ENCODE results near the gene SPATA1.

Gene SPATA1

GRCh38 chr1:84611091-84611490, 104.9 kb downstream of the SPATA1 start:
- Histone ChIP-seq H3K9me3 (ENCODE audit: control insufficient read depth, low read length) (no peaks in the 10 kb centered on the region), H3K27ac (no peak overlapping the region), H3K27me3 (ENCODE audit: control insufficient read depth, insufficient read depth, low read length) (no peaks in the 10 kb centered on the region), H3K9ac (no peak overlapping the region), H3K79me2 (no peaks in the 10 kb centered on the region), H2AFZ (no peak overlapping the region), H3K4me3 (ENCODE audit: low read depth, low read length) (no peak overlapping the region), H3K4me1 (no peaks in the 10 kb centered on the region), H3K4me2 (ENCODE audit: low read length) (no peak overlapping the region), H3K36me3 (ENCODE audit: control insufficient read depth, insufficient read depth, low read length) (peaks cover 3% of the 10 kb centered on the region)
- no peak for TF ChIP-seq CTCF (IDR thresholded peaks at IDR 0.05)

- no peak for TF ChIP-seq CTCF (IDR thresholded peaks at IDR 0.05)
- Histone ChIP-seq H3K9me3 (ENCODE audit: control insufficient read depth, low read length) (no peaks in the 10 kb centered on the region), H3K4me3 (ENCODE audit: low read depth, low read length) (no peak overlapping the region), H3K9ac (no peak overlapping the region), H3K79me2 (no peaks in the 10 kb centered on the region), H3K36me3 (ENCODE audit: control insufficient read depth, insufficient read depth, low read length) (no peaks in the 10 kb centered on the region), H3K27me3 (ENCODE audit: control insufficient read depth, insufficient read depth, low read length) (no peaks in the 10 kb centered on the region), H3K4me2 (ENCODE audit: low read length) (no peak overlapping the region), H3K4me1 (no peaks in the 10 kb centered on the region), H2AFZ (no peak overlapping the region), H3K27ac (no peak overlapping the region)
These were observed 105.6 kb downstream of the SPATA1 start for GRCh38 chr1:84611796-84612195.

- no peaks in the 10 kb centered on the region for H3K4me1 ChIP-seq
These were observed 106.8 kb downstream of the SPATA1 start for GRCh38 chr1:84613026-84613425.

GRCh38 chr1:84613887-84614286, 107.7 kb downstream of the SPATA1 start:
- Histone ChIP-seq H3K27me3 (ENCODE audit: control insufficient read depth, insufficient read depth, low read length) (no peaks in the 10 kb centered on the region), H3K9ac (no peak overlapping the region), H3K4me1 (no peaks in the 10 kb centered on the region), H2AFZ (no peak overlapping the region), H3K4me3 (ENCODE audit: low read depth, low read length) (no peak overlapping the region), H3K9me3 (ENCODE audit: control insufficient read depth, low read length) (no peaks in the 10 kb centered on the region), H3K36me3 (ENCODE audit: control insufficient read depth, insufficient read depth, low read length) (no peaks in the 10 kb centered on the region), H3K79me2 (no peaks in the 10 kb centered on the region), H3K27ac (no peak overlapping the region), H3K4me2 (ENCODE audit: low read length) (no peak overlapping the region)
- TF ChIP-seq CTCF (IDR thresholded peaks at IDR 0.05): no peak

More at GRCh38 chr1:84613026-84613425, 106.8 kb downstream of the SPATA1 start:
- no peaks in the 10 kb centered on the region for H3K9me3 ChIP-seq (ENCODE audit: control insufficient read depth, low read length)
- no peak overlapping the region for H3K4me3 ChIP-seq (ENCODE audit: low read depth, low read length)
- no peak overlapping the region for H3K9ac ChIP-seq
- TF ChIP-seq CTCF (IDR thresholded peaks at IDR 0.05): no peak
- no peak overlapping the region for H3K4me2 ChIP-seq (ENCODE audit: low read length)
- no peaks in the 10 kb centered on the region for H3K27me3 ChIP-seq (ENCODE audit: control insufficient read depth, insufficient read depth, low read length)
- H3K27ac ChIP-seq: no peak overlapping the region
- H3K36me3 ChIP-seq (ENCODE audit: control insufficient read depth, insufficient read depth, low read length): no peaks in the 10 kb centered on the region
- H3K79me2 ChIP-seq: no peaks in the 10 kb centered on the region
- H2AFZ ChIP-seq: no peak overlapping the region

- H3K9ac ChIP-seq: no peak overlapping the region
- H3K4me3 ChIP-seq (ENCODE audit: low read depth, low read length): no peak overlapping the region
- H3K79me2 ChIP-seq: no peaks in the 10 kb centered on the region
- H2AFZ ChIP-seq: no peak overlapping the region
- no peak for TF ChIP-seq CTCF (IDR thresholded peaks at IDR 0.05)
- H3K4me1 ChIP-seq: no peaks in the 10 kb centered on the region
- H3K4me2 ChIP-seq (ENCODE audit: low read length): no peak overlapping the region
- no peak overlapping the region for H3K27ac ChIP-seq
- H3K36me3 ChIP-seq (ENCODE audit: control insufficient read depth, insufficient read depth, low read length): no peaks in the 10 kb centered on the region
- no peaks in the 10 kb centered on the region for H3K27me3 ChIP-seq (ENCODE audit: control insufficient read depth, insufficient read depth, low read length)
- H3K9me3 ChIP-seq (ENCODE audit: control insufficient read depth, low read length): no peaks in the 10 kb centered on the region
These were observed 109.6 kb downstream of the SPATA1 start for GRCh38 chr1:84615790-84616189.
